Spleen (tissue), 7 donors: ENCODE data around the gene TMEM108.

ENCODE experiments used
- CTCF ChIP-seq, 11 experiments: fragments of 200-600 bp in 7 of 11; fragments of 450-650 bp in 4 of 11; sonication (generic) in 4 of 11; IDR thresholded peaks in 8 of 11; conservative IDR thresholded peaks in 3 of 11; 1 replicate in 7 of 11; 2 replicates in 4 of 11; pipeline versions ENCODE4 v1.4.0 to v1.8.0; 2016 to 2021; ENCODE audit warnings: antibody characterized with exemption in 11 of 11, inconsistent platforms in 4 of 11, mild to moderate bottlenecking in 1 of 11
- POLR2A ChIP-seq, 3 donors: fragments of 450-650 bp; IDR thresholded peaks; one replicate each; pipeline ENCODE4 v1.5.1; 2017; ENCODE audit warnings: antibody characterized with exemption in 3 of 3, mild to moderate bottlenecking in 1 of 3
- POLR2AphosphoS5 ChIP-seq, 3 donors: sonication (generic); formaldehyde crosslinking; IDR thresholded peaks; one replicate each; pipeline ENCODE4 v1.5.1; 2017; ENCODE audit warnings: antibody characterized with exemption in 3 of 3
- donor health status: DM: no; HTN: no; CAD: no; lungs with moderate emphysema.
- donor health status: DM: no; HTN: no; CAD: no.
- donor health status: DM: no; HTN: no; CAD: no.

GRCh38 chr3:133368371-133369067 lies 330.3 kb downstream of the TMEM108 start:
- TF ChIP-seq CTCF (IDR thresholded peaks at IDR 0.05 in 8 of 11, conservative IDR thresholded peaks at IDR 0.05 in 3 of 11) (no peak), POLR2A (IDR thresholded peaks at IDR 0.05) (no peak), POLR2AphosphoS5 (IDR thresholded peaks at IDR 0.05) (no peak)
